ENCODE results near the gene CHAT.

CHAT gene

DNA sequence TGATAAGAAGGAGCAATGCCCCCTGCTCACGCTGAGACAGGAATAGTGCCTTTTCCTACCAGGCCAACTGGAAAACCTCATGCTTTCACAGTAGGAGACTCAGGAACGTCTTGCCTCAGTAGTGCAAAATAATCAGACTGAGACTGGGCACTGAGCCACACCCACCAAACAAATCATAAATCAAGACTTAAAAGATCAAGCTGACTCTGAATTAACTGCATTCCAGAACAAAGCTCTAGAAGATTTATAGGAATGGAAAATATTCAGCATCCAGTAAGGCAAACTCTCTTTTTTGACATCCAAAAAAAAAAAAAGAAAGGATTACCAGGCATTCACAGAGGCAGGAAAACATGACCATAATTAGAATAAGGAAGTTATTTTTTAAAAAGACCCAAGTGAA is 34.2 kb upstream of the CHAT start:
- H3K4me3 ChIP-seq (ENCODE audit: insufficient read depth, low read depth, low read length, poor library complexity, severe bottlenecking) = no peak overlapping the region
- H3K27ac ChIP-seq (ENCODE audit: insufficient read depth, low read length, poor library complexity, severe bottlenecking) = no peak overlapping the region
- no peaks in the 10 kb centered on the region for H3K9me3 ChIP-seq (ENCODE audit: control insufficient read depth, low read length)
- DNase-seq = no peak
- no peaks in the 10 kb centered on the region for H3K4me1 ChIP-seq (ENCODE audit: control insufficient read depth, insufficient read depth, low read length, poor library complexity, severe bottlenecking)
- H3K36me3 ChIP-seq (ENCODE audit: control insufficient read depth, insufficient read depth, low read length) = no peaks in the 10 kb centered on the region
- no peaks in the 10 kb centered on the region for H3K27me3 ChIP-seq (replicated peaks; ENCODE audit: control insufficient read depth, insufficient read depth, low read length, poor library complexity, severe bottlenecking)

DNA sequence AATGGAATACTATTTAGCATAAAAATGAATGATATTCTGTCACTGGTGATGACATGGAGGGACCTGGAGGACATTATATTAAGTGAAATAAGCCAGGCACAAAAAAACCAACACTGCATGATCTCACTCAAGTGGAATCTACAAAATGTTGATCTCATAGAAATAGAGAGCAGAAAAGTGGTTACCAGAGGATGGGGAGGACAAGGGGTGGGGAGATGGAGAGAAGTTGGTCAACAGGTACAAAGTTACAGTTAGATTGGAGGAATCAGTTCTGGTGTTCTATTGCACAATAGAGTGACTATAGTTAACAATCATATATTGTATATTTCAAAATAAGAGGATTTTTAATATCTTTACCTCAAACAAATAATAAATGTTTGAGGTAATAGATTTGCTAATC is 28.4 kb upstream of the CHAT start:
- no peak for DNase-seq
- H3K36me3 ChIP-seq (ENCODE audit: control insufficient read depth, insufficient read depth, low read length) = no peaks in the 10 kb centered on the region
- H3K4me3 ChIP-seq (ENCODE audit: insufficient read depth, low read depth, low read length, poor library complexity, severe bottlenecking) = no peak overlapping the region
- H3K27ac ChIP-seq (ENCODE audit: insufficient read depth, low read length, poor library complexity, severe bottlenecking) = no peak overlapping the region
- H3K9me3 ChIP-seq (ENCODE audit: control insufficient read depth, low read length) = no peaks in the 10 kb centered on the region
- no peaks in the 10 kb centered on the region for H3K4me1 ChIP-seq (ENCODE audit: control insufficient read depth, insufficient read depth, low read length, poor library complexity, severe bottlenecking)
- H3K27me3 ChIP-seq (replicated peaks; ENCODE audit: control insufficient read depth, insufficient read depth, low read length, poor library complexity, severe bottlenecking) = no peaks in the 10 kb centered on the region

DNA sequence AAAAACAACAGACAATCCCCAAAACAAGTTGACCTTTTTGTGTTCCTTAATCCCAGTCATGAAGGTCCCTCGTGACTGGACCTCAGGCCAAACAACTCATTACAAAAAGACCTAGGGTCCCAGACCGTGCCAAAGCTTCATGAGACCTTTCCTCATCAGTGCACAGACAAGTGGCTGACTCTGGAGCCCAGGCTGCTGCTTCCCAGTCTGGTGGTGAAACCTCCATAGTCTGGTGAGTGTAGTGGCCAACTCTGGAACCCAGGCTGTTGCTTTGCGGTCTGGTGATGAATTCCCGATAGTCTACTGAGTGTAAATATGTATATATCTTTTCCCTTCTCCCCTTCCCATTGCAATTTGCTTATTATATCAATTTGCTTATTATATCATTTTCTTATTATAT is 25.9 kb upstream of the CHAT start:
- no peaks in the 10 kb centered on the region for H3K9me3 ChIP-seq (ENCODE audit: control insufficient read depth, low read length)
- no peaks in the 10 kb centered on the region for H3K4me1 ChIP-seq (ENCODE audit: control insufficient read depth, insufficient read depth, low read length, poor library complexity, severe bottlenecking)
- no peaks in the 10 kb centered on the region for H3K27me3 ChIP-seq (replicated peaks; ENCODE audit: control insufficient read depth, insufficient read depth, low read length, poor library complexity, severe bottlenecking)
- no peak for DNase-seq
- no peaks in the 10 kb centered on the region for H3K36me3 ChIP-seq (ENCODE audit: control insufficient read depth, insufficient read depth, low read length)
- H3K4me3 ChIP-seq (ENCODE audit: insufficient read depth, low read depth, low read length, poor library complexity, severe bottlenecking) = no peak overlapping the region
- no peak overlapping the region for H3K27ac ChIP-seq (ENCODE audit: insufficient read depth, low read length, poor library complexity, severe bottlenecking)

DNA sequence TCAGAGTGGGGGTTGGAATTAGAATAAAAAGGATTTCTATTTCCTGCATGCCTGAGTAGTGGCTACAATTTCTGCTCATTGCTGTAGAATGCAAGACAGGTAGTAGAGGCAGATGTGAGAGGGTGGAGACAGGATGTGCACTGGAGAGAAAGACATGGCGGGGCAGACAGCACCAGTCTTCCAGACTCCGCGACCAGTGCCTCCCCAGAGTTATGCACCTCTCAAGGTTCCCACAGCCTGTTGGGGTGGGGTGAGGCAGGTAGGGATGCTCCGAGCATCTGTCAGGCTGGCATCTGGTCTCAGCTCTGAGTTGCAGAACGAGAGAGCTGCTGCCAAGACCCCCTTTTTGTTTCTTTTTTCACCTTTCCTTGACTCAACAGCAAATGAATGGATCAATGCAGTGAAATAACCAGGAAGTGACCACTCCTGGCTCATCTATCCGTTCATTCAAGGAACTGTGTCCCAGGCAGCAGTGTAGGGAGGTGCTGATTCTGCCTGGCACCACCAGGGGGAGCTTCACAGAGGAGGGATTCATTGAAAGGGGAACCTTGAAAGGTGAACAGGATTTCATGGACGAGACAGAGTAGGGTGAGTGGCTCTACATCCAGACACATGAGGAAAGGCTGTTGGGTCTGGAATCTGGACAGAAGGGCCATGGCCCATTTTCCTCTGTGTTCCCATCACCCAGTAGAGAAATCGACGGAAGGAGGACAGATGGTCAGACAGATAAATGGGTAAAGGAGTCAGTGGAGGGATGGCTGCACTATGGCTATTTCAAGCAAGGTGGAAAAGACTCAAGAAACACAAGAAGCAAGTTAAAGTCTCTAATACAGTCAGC is 20.9 kb upstream of the CHAT start:
- Histone ChIP-seq H3K4me1 (ENCODE audit: control insufficient read depth, insufficient read depth, low read length, poor library complexity, severe bottlenecking) (no peaks in the 10 kb centered on the region), H3K9me3 (ENCODE audit: control insufficient read depth, low read length) (no peaks in the 10 kb centered on the region), H3K27me3 (replicated peaks; ENCODE audit: control insufficient read depth, insufficient read depth, low read length, poor library complexity, severe bottlenecking) (no peaks in the 10 kb centered on the region), H3K4me3 (ENCODE audit: insufficient read depth, low read depth, low read length, poor library complexity, severe bottlenecking) (no peak overlapping the region), H3K36me3 (ENCODE audit: control insufficient read depth, insufficient read depth, low read length) (no peaks in the 10 kb centered on the region), H3K27ac (ENCODE audit: insufficient read depth, low read length, poor library complexity, severe bottlenecking) (no peak overlapping the region)
- peak in 2 of 3 donors; percentile 5 to 35 for DNase-seq

DNA sequence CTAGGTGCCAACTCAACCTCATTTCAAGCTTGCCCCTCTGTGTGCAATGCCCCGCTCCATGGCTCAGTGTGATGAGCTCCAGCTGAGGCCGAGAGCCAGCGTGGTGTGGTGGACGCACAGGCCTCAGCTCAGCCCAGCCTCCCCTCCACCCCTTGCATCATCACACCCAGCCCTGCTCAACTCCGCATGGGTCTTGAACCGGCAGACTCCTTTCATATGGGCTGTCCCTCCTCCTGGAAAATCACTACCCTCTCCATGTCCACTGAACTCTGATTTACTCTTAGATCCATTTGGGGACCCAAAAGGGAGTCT is 20.3 kb upstream of the CHAT start:
- no peak overlapping the region for H3K27ac ChIP-seq (ENCODE audit: insufficient read depth, low read length, poor library complexity, severe bottlenecking)
- no peaks in the 10 kb centered on the region for H3K4me1 ChIP-seq (ENCODE audit: control insufficient read depth, insufficient read depth, low read length, poor library complexity, severe bottlenecking)
- no peak overlapping the region for H3K4me3 ChIP-seq (ENCODE audit: insufficient read depth, low read depth, low read length, poor library complexity, severe bottlenecking)
- no peak for DNase-seq
- H3K36me3 ChIP-seq (ENCODE audit: control insufficient read depth, insufficient read depth, low read length) = no peaks in the 10 kb centered on the region
- no peaks in the 10 kb centered on the region for H3K27me3 ChIP-seq (replicated peaks; ENCODE audit: control insufficient read depth, insufficient read depth, low read length, poor library complexity, severe bottlenecking)
- no peaks in the 10 kb centered on the region for H3K9me3 ChIP-seq (ENCODE audit: control insufficient read depth, low read length)

DNA sequence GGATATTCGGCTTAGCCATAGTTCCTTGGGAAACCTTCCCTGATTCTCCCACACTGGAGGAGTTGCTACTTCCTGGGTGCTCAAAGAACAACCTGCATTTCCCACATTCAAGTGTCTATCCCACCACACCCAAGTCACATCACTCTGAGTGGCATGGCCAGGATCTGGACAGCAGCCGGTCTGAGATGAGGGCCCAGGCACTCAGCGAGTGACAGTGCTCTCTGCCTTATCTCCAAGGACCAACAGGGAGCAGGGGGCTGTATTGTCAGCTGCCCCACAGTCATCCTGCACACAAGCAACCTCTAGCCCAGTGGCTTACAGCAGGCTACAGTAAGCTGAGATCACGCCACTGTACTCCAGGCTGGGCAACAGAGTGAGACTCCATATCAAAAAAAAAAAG is 19.8 kb upstream of the CHAT start:
- H3K9me3 ChIP-seq (ENCODE audit: control insufficient read depth, low read length) = no peaks in the 10 kb centered on the region

DNA sequence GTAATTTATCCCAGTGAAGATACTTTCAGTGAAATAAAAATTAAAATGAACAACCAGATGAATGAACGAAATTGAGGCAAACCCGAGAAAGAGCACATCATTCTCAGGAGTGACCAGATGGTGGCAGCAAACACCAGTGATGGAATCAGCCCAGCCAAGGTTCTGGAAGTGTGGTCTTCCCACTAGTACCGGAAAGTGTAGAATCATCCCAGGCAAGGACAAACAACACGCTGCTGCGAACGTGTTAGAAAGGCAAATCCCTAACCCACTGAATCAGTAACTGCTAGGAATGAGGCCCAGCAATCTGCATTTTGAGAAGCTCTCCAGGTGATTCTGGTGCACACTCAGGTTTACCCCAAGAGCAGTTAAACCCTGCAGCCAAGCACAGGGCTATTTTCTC is 19.2 kb upstream of the CHAT start:
- Histone ChIP-seq H3K36me3 (ENCODE audit: control insufficient read depth, insufficient read depth, low read length) (no peaks in the 10 kb centered on the region), H3K27me3 (replicated peaks; ENCODE audit: control insufficient read depth, insufficient read depth, low read length, poor library complexity, severe bottlenecking) (no peaks in the 10 kb centered on the region), H3K27ac (ENCODE audit: insufficient read depth, low read length, poor library complexity, severe bottlenecking) (no peak overlapping the region), H3K9me3 (ENCODE audit: control insufficient read depth, low read length) (no peaks in the 10 kb centered on the region), H3K4me1 (ENCODE audit: control insufficient read depth, insufficient read depth, low read length, poor library complexity, severe bottlenecking) (no peaks in the 10 kb centered on the region), H3K4me3 (ENCODE audit: insufficient read depth, low read depth, low read length, poor library complexity, severe bottlenecking) (no peak overlapping the region)
- no peak for DNase-seq

More for the DNA sequence above, 19.8 kb upstream of the CHAT start:
- no peaks in the 10 kb centered on the region for H3K4me1 ChIP-seq (ENCODE audit: control insufficient read depth, insufficient read depth, low read length, poor library complexity, severe bottlenecking)
- no peaks in the 10 kb centered on the region for H3K27me3 ChIP-seq (replicated peaks; ENCODE audit: control insufficient read depth, insufficient read depth, low read length, poor library complexity, severe bottlenecking)
- no peaks in the 10 kb centered on the region for H3K36me3 ChIP-seq (ENCODE audit: control insufficient read depth, insufficient read depth, low read length)
- H3K27ac ChIP-seq (ENCODE audit: insufficient read depth, low read length, poor library complexity, severe bottlenecking) = no peak overlapping the region
- DNase-seq = no peak
- H3K4me3 ChIP-seq (ENCODE audit: insufficient read depth, low read depth, low read length, poor library complexity, severe bottlenecking) = no peak overlapping the region

DNA sequence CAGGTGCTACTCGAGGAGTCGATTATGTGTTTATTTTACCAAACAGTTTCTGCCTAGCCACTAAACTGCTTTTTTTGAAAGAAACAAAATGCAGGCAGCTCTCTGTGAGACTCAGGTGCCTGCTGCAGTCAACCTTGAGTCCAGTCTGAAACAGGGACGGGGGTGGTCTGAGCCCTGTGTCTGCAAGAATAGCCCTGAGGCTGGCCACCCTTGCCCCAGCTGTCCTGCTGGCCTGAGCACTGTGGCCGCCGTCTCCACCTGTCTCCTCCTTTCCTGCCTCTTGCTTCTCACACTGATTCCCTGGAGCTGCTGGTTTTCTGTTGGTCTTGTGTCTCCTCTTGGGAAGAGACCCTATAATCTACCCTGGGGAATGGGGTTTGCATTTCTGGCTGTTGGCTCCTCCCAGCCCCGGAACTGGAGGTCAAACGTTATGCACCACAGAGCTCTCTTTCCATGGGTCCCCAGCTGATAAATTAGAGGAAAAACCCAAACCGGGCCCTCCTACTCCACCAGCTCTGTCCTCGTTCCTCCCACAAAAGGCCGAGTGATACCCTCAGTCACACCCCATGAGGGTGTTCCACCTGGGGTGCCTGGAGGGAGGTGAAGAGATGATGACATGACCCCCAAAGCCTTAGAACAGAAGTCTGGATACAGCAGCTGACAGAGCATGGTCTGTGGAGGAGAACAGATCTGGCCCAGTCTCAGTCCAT is 18.7 kb upstream of the CHAT start:
- Histone ChIP-seq H3K27ac (ENCODE audit: insufficient read depth, low read length, poor library complexity, severe bottlenecking) (no peak overlapping the region), H3K4me1 (ENCODE audit: control insufficient read depth, insufficient read depth, low read length, poor library complexity, severe bottlenecking) (no peaks in the 10 kb centered on the region), H3K4me3 (ENCODE audit: insufficient read depth, low read depth, low read length, poor library complexity, severe bottlenecking) (no peak overlapping the region), H3K36me3 (ENCODE audit: control insufficient read depth, insufficient read depth, low read length) (no peaks in the 10 kb centered on the region), H3K9me3 (ENCODE audit: control insufficient read depth, low read length) (no peaks in the 10 kb centered on the region), H3K27me3 (replicated peaks; ENCODE audit: control insufficient read depth, insufficient read depth, low read length, poor library complexity, severe bottlenecking) (no peaks in the 10 kb centered on the region)
- no peak for DNase-seq

DNA sequence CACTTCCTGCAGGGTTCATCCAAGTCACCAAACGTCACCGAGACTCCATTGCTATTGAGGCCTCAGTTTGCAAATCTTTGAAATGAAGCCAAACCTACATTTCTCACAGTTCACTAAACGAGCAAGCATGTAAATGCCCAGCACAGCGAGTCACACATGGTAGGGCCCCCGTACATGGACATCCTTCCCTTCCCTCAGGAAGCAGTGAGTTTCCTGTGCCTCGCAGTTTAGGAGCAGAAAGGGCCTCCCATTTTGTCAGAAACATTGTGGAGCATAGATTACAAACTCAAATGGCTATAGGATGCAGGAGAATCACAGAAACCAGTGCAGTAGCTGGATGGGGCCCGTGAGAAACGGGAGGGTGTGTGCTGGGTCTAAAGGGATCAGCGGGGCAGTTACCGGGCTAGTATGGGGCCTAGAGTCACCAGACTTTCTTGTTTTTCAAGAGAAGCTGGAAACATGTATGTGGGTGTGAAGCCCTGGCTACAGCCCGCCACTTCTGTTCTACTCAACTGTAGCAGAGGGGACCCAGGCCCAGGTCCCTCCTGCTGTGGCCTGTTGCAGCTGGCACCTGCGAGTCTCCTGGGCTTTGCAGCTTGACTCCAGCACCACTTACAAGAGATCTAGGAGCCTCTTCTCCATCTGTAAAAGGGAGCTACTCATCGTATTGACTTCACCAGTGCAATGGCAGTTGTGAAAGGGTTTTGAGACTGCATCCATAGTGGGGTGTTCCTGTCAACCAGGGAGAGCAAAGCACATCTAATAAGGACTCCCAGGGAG is 17.9 kb upstream of the CHAT start:
- H3K27ac ChIP-seq (ENCODE audit: insufficient read depth, low read length, poor library complexity, severe bottlenecking) = no peak overlapping the region
- H3K4me3 ChIP-seq (ENCODE audit: insufficient read depth, low read depth, low read length, poor library complexity, severe bottlenecking) = no peak overlapping the region
- no peaks in the 10 kb centered on the region for H3K27me3 ChIP-seq (replicated peaks; ENCODE audit: control insufficient read depth, insufficient read depth, low read length, poor library complexity, severe bottlenecking)
- DNase-seq = no peak
- no peaks in the 10 kb centered on the region for H3K36me3 ChIP-seq (ENCODE audit: control insufficient read depth, insufficient read depth, low read length)
- H3K4me1 ChIP-seq (ENCODE audit: control insufficient read depth, insufficient read depth, low read length, poor library complexity, severe bottlenecking) = no peaks in the 10 kb centered on the region
- H3K9me3 ChIP-seq (ENCODE audit: control insufficient read depth, low read length) = no peaks in the 10 kb centered on the region

DNA sequence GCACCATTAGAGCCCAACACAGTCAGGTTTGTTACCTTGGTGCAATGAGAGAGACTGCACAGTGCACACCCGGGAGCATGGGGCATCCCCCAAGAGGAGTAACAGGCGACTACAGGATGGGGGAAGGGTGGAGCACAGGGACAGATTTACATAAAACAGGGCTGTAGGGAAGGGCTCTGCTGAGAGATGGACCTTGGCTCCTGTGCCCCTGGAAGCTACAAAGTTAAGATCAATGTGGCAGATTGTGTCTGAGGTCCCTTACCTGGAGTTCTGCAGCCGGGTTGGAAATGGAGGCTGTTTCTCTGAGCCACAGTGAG is 17.4 kb upstream of the CHAT start:
- Histone ChIP-seq H3K4me1 (ENCODE audit: control insufficient read depth, insufficient read depth, low read length, poor library complexity, severe bottlenecking) (no peaks in the 10 kb centered on the region), H3K27me3 (replicated peaks; ENCODE audit: control insufficient read depth, insufficient read depth, low read length, poor library complexity, severe bottlenecking) (no peaks in the 10 kb centered on the region), H3K36me3 (ENCODE audit: control insufficient read depth, insufficient read depth, low read length) (no peaks in the 10 kb centered on the region), H3K27ac (ENCODE audit: insufficient read depth, low read length, poor library complexity, severe bottlenecking) (no peak overlapping the region), H3K9me3 (ENCODE audit: control insufficient read depth, low read length) (no peaks in the 10 kb centered on the region), H3K4me3 (ENCODE audit: insufficient read depth, low read depth, low read length, poor library complexity, severe bottlenecking) (no peak overlapping the region)
- DNase-seq = no peak
